ENCODE data around the gene MAP3K15.

Gene MAP3K15

DNA sequence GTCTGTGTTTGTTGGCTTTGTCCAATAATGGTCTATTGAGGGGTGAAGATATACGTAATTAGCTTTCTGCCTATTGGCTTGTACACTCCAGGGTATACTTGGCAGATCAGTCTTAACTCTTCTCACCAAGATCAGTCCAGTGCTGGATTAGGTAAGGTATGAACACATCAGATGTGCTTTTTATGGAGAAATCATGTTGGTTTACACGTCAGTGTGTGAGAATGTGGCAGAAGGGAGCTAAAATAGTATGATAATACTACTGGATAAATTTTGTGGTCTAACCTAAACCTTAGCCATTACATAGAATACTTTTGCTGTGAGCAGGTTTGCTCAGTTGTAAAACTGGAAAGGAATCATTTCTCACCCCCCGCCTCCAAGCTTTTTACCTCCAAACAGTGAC, 167.4 kb downstream of the MAP3K15 start:
- DNase-seq (ENCODE audit: low read depth), result no peak
- H3K4me3 ChIP-seq (ENCODE audit: control insufficient read depth, low read depth, low read length), result no peak overlapping the region
- TF ChIP-seq, protein P1, sequence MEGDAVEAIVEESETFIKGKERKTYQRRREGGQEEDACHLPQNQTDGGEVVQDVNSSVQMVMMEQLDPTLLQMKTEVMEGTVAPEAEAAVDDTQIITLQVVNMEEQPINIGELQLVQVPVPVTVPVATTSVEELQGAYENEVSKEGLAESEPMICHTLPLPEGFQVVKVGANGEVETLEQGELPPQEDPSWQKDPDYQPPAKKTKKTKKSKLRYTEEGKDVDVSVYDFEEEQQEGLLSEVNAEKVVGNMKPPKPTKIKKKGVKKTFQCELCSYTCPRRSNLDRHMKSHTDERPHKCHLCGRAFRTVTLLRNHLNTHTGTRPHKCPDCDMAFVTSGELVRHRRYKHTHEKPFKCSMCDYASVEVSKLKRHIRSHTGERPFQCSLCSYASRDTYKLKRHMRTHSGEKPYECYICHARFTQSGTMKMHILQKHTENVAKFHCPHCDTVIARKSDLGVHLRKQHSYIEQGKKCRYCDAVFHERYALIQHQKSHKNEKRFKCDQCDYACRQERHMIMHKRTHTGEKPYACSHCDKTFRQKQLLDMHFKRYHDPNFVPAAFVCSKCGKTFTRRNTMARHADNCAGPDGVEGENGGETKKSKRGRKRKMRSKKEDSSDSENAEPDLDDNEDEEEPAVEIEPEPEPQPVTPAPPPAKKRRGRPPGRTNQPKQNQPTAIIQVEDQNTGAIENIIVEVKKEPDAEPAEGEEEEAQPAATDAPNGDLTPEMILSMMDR (conservative IDR thresholded peaks at IDR 0.05; ENCODE audit: control insufficient read depth, insufficient read depth, low read depth, low read length), result no peak

DNA sequence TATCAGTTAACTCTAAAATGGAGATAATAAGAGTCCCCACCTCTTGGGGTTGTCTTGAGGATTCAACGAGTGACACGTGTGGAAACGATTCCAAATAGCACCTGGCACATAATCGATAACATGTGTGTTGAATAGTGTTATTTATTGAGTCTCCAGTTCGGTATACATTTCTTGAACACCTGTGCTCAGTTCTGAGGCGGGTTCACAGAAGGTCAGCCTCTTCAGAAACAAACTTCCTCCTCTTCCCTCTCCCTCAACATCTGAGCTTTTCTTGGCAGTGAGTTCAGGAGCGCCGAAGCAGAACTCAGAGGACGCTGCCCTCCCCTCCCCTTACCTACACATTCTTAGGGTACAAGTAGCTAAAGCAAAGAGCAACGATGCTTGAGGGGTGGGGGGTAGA, 170.6 kb downstream of the MAP3K15 start:
- peak overlapping the region; percentile 67 for H3K4me3 ChIP-seq (ENCODE audit: control insufficient read depth, low read depth, low read length)
- TF ChIP-seq, protein P1 (conservative IDR thresholded peaks at IDR 0.05; ENCODE audit: control insufficient read depth, insufficient read depth, low read depth, low read length), result no peak
- no peak for DNase-seq (ENCODE audit: low read depth)

DNA sequence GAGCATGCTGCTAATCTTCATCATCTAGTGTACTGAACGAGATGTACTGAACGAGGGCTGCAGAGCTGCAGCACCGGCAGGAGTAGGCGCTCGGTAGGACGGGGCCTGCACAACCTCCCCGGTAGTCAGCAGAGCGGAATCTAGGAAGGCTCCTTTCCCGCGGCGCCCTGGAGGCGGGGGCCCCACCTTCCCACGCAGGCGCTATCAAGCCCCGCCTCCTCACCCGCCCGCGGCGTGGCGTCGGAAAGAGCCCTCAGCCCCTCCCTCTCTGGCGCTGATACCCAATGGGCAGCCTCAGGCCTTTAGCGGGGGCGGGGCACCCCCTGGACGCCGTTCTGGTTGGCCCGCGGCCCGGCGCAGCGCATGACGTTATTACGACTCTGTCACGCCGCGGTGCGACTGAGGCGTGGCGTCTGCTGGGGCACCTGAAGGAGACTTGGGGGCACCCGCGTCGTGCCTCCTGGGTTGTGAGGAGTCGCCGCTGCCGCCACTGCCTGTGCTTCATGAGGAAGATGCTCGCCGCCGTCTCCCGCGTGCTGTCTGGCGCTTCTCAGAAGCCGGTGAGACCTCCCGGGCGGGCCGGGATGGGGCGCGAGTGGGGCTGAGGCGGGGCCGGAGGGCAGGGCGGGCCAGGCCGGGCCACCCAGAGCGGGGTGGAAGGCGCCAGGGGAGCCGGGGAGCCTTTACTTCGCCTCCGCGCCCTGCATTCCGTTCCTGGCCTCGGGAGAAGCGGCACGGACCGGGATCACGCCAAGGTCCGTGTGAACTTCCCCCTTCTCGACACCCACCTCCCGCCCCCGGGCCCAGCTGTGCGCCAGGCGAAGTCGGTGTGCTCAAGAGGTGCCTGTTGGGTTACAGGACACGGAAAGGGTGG, 171.5 kb downstream of the MAP3K15 start, which contains the start of gene PDHA1:
Gene PDHA1 (plus strand): TSS at position 393 of the 874 bp plus-strand sequence. CDS start 111 bp downstream, at position 504.
- TF ChIP-seq, protein P1 (conservative IDR thresholded peaks at IDR 0.05; ENCODE audit: control insufficient read depth, insufficient read depth, low read depth, low read length), result no peak
- peak; percentile 87 for DNase-seq (ENCODE audit: low read depth)
- H3K4me3 ChIP-seq (ENCODE audit: control insufficient read depth, low read depth, low read length), result peak within 1 kb of the TSS; percentile 67

DNA sequence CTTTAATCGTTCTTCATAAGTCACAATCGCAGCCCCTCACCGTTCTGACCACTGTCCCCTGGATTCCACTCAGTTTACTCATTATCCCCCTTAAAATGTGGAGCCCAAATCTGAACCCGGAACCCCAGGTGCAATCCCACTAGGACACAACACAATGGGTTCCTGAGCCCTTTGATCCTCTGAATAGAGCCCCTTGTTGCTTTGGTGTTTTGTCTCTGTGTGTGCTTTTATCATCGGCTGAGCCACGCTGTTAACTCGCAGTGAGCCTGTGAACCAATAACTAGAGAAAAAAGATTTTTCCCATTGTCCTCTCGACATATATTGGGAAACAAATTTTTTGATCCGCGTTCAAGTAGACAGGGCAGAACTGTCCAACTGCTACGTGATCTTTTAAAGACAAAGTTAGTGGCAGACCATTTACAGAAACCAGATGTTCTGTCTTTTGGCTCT, 172.2 kb downstream of the MAP3K15 start:
- peak overlapping the region; percentile 28 for H3K4me3 ChIP-seq (ENCODE audit: control insufficient read depth, low read depth, low read length)
- no peak for DNase-seq (ENCODE audit: low read depth)
- TF ChIP-seq, protein P1 (conservative IDR thresholded peaks at IDR 0.05; ENCODE audit: control insufficient read depth, insufficient read depth, low read depth, low read length), result no peak

DNA sequence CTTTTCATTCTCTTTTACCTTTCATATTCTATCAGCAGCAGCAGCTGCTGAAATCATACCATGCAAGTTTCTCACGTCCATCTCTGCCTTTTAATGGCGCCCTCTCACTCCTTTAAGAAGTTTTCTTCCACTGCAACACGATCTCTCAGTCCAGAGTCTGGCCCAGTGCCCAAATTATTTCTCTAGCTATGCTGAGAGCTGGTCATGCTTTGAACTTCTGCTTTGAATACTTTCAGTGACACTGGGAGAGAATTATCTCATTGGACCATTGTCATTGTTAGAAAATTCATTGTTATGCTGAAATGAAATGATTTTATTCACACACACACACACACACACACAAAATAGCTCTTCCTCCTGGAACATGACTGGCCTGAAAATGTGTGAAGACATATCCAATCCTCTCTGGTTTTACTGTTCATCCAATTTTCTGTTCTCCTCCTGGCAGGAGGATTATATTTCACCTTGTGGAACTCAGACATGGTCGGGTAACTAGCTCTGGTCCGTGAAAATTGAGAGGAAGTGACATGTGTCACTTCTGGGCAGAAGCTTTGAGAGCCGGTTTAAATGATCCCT, 172.9 kb downstream of the MAP3K15 start:
- DNase-seq (ENCODE audit: low read depth), result no peak
- no peak overlapping the region for H3K4me3 ChIP-seq (ENCODE audit: control insufficient read depth, low read depth, low read length)
- TF ChIP-seq, protein P1 (conservative IDR thresholded peaks at IDR 0.05; ENCODE audit: control insufficient read depth, insufficient read depth, low read depth, low read length), result no peak

DNA sequence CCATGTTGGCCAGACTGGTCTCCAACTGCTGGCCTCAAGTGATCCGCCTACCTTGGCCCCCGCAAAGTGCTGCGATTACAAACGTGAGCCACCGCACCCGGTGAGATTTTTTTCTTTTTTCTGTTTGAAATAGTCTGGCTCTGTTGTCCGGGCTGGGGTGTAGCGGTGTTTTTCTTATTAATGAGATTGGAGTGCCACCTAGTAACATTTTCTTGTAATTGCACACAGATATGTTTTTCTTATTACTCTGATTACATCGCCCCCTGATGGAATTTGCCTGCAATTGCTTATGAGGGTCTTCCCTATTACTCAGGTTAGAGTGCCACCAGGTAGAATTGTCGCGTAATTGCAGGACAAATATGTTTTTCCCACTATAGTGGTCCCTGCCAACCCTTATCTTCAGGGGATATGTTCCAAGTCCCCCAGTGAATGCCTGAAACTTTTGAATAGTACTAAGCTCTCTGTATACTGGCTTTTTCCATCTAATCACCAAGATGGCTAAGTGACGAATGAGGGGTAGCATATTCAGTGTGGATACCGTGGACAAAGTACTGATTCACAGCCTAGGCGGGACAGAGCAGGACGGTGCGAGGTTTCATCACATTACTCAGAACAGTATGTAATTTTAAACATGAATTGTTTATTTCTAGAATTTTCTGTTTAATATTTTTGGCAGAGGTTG, 180.2 kb downstream of the MAP3K15 start:
- peak; percentile 50 for DNase-seq (ENCODE audit: low read depth)
- TF ChIP-seq, protein P1 (conservative IDR thresholded peaks at IDR 0.05; ENCODE audit: control insufficient read depth, insufficient read depth, low read depth, low read length), result peak; percentile 39
- H3K4me3 ChIP-seq (ENCODE audit: control insufficient read depth, low read depth, low read length), result no peak overlapping the region
